K562 (cell line): Measurements from ENCODE around the gene CRLF1. TPM values are rescaled to one million over a fixed set of nuclear protein-coding genes. Genes with fewer than 3 reads are reported as not detected.

Experiments used
- ATAC-seq: fragments of 200-7000 bp; cut with Tn5 transposase; 3 replicates; pipeline ENCODE4 v1.9.1; 2020; ENCODE audit warnings: moderate library complexity
- BruUV-seq: library from RNA; stranded (reverse); fragments of 400-500 nt; replicated peaks from 2 replicates; lab custom pipeline; 2021; lab: Mats Ljungman, UMichigan
- CTCF ChIA-PET: fragments of 300-600 bp; formaldehyde crosslinking; extraction: SDS; loops from one replicate; lab custom pipeline; 2021; ENCODE audit warnings: low intra/inter-chr PET ratio; lab: Yijun Ruan, JAX
- POLR2A ChIA-PET: fragments of 300-600, 350-650 bp; sonication (Branson Sonifier 250); formaldehyde crosslinking; extraction: SDS; loops from one replicate; lab custom pipeline; 2021; ENCODE audit warnings: antibody characterized with exemption, inconsistent platforms; lab: Yijun Ruan, JAX
- DNase-seq, 4 experiments: peaks; one replicate each; pipeline versions ENCODE4 v3.0.0 to v3.0.0-alpha.2; 2011 to 2018; ENCODE audit warnings: low spot score in 3 of 4, mixed read lengths in 3 of 4; ENCODE audit errors: extremely low read depth in 1 of 4
- FAIRE-seq: peaks from 2 replicates; lab custom pipeline; 2011; peaks lifted over from hg19 to GRCh38; lab: Jason Lieb, UNC
- H2AFZ ChIP-seq: 2 replicates; pipeline ENCODE4 v1.6.0; 2011; ENCODE audit warnings: low read depth, low read length, control low read depth, inconsistent platforms
- H3K27ac ChIP-seq: fragments of 200-600 bp; 3 replicates; pipeline ENCODE4 v1.8.0; 2011; ENCODE audit warnings: low read depth, mild to moderate bottlenecking, control low read depth, inconsistent platforms, low read length, moderate library complexity, mixed read lengths; ENCODE audit errors: extremely low read depth
- H3K27me3 ChIP-seq, 2 experiments: fragments of 300-600 bp in 1 of 2; 2 replicates in 1 of 2; 3 replicates in 1 of 2; pipeline versions ENCODE4 v1.6.0 to v1.8.0; 2011; ENCODE audit warnings: inconsistent platforms in 2 of 2, low read length in 2 of 2, mild to moderate bottlenecking in 1 of 2, mixed read lengths in 1 of 2, moderate library complexity in 1 of 2; ENCODE audit not compliant: control insufficient read depth in 2 of 2, insufficient read depth in 2 of 2
- H3K36me3 ChIP-seq: fragments of 300-600 bp; 3 replicates; pipeline ENCODE4 v1.8.0; 2011; ENCODE audit warnings: mild to moderate bottlenecking, low read length, inconsistent platforms; ENCODE audit not compliant: control insufficient read depth, insufficient read depth
- H3K4me1 ChIP-seq, 2 experiments: fragments of 200-600 bp in 1 of 2; replicated peaks in 1 of 2; 2 replicates in 1 of 2; 3 replicates in 1 of 2; pipeline versions ENCODE4 v1.5.1 to v1.8.0; 2011; ENCODE audit warnings: inconsistent platforms in 2 of 2, low read length in 2 of 2, mild to moderate bottlenecking in 1 of 2, mixed read lengths in 1 of 2, moderate library complexity in 1 of 2; ENCODE audit not compliant: control insufficient read depth in 2 of 2, insufficient read depth in 2 of 2
- H3K4me2 ChIP-seq: 2 replicates; pipeline ENCODE4 v1.6.1; 2011; ENCODE audit warnings: low read length, control low read depth, inconsistent platforms, mixed read lengths; ENCODE audit not compliant: insufficient read depth
- H3K4me3 ChIP-seq: fragments of 200-600 bp; sonication (generic), shearing (Covaris generic); 2 replicates; pipeline ENCODE4 v1.5.1; 2016; ENCODE audit warnings: control low read depth, inconsistent platforms
- H3K79me2 ChIP-seq: fragments of 200-600 bp; 3 replicates; pipeline ENCODE4 v1.8.0; 2011; ENCODE audit warnings: low read length, inconsistent platforms; ENCODE audit not compliant: control insufficient read depth, insufficient read depth
- H3K9ac ChIP-seq, 2 experiments: 2 replicates each; pipeline versions ENCODE4 v1.6.0 to v1.6.1; 2011; ENCODE audit warnings: low read depth in 2 of 2, low read length in 2 of 2, control low read depth in 1 of 2, inconsistent platforms in 1 of 2, mild to moderate bottlenecking in 1 of 2, mixed read lengths in 1 of 2; ENCODE audit not compliant: insufficient read depth in 1 of 2
- H3K9me1 ChIP-seq: one replicate; pipeline ENCODE4 v1.6.0; 2011; ENCODE audit warnings: inconsistent platforms, mild to moderate bottlenecking, low read length, moderate library complexity; ENCODE audit not compliant: control insufficient read depth, insufficient read depth
- H3K9me3 ChIP-seq: replicated peaks from 2 replicates; pipeline ENCODE4 v1.5.1; 2011; ENCODE audit warnings: low read depth, low read length, inconsistent platforms; ENCODE audit not compliant: control insufficient read depth, insufficient read depth
- H4K20me1 ChIP-seq: replicated peaks from 2 replicates; pipeline ENCODE4 v1.6.1; 2011; ENCODE audit warnings: low read length, inconsistent platforms, mixed read lengths; ENCODE audit not compliant: control insufficient read depth, insufficient read depth
- CREB3L1 ChIP-seq: fragments of 450-650 bp; IDR thresholded peaks from 2 replicates; pipeline ENCODE4 v1.6.1; 2014; ENCODE audit warnings: low read depth, mild to moderate bottlenecking, moderate library complexity, borderline replicate concordance
- CSDE1 ChIP-seq, 2 experiments: fragments of 450-650 bp; IDR thresholded peaks; 2 replicates each; pipeline ENCODE4 v1.6.1; 2016; ENCODE audit warnings: mild to moderate bottlenecking in 1 of 2
- EGR1 ChIP-seq: fragments of 450-650 bp; conservative IDR thresholded peaks from 2 replicates; pipeline ENCODE4 v1.6.1; 2017; ENCODE audit warnings: mild to moderate bottlenecking
- EP300 ChIP-seq: IDR thresholded peaks from 2 replicates; pipeline ENCODE4 v1.6.1; 2012; ENCODE audit warnings: low read length, improper control_type of control experiment
- ESRRB ChIP-seq: fragments of 250-450 bp; sonication (Bioruptor Pico); IDR thresholded peaks from 2 replicates; pipeline ENCODE4 v1.5.0; 2020; ENCODE audit warnings: mild to moderate bottlenecking, moderate library complexity, borderline replicate concordance
- FOXA3 ChIP-seq, 2 experiments: fragments of 450-650 bp in 1 of 2; sonication (generic) in 1 of 2; formaldehyde crosslinking; IDR thresholded peaks in 1 of 2; conservative IDR thresholded peaks in 1 of 2; 2 replicates each; pipeline versions ENCODE4 v1.4.0 to v1.8.0; 2020 to 2022; ENCODE audit warnings: mild to moderate bottlenecking in 2 of 2, missing genetic modification reagents in 1 of 2
- GATAD2A ChIP-seq: fragments of 450-650 bp; IDR thresholded peaks from 2 replicates; pipeline ENCODE4 v1.6.1; 2017
- HLTF ChIP-seq: fragments of 450-650 bp; IDR thresholded peaks from 2 replicates; pipeline ENCODE4 v1.6.1; 2016
- ILF3 ChIP-seq: fragments of 450-650 bp; IDR thresholded peaks from 2 replicates; pipeline ENCODE4 v1.6.1; 2018; ENCODE audit warnings: antibody characterized with exemption, mild to moderate bottlenecking, moderate library complexity, borderline replicate concordance
- MYNN ChIP-seq, 2 experiments: sonication (generic); formaldehyde crosslinking in 1 of 2; IDR thresholded peaks; 2 replicates each; pipeline versions ENCODE4 v1.5.0 to v1.6.1; 2016 to 2020; ENCODE audit warnings: antibody characterized with exemption in 1 of 2, missing genetic modification reagents in 1 of 2
- NR3C1 ChIP-seq: sonication (generic); formaldehyde crosslinking; IDR thresholded peaks from 2 replicates; pipeline ENCODE4 v1.8.1; 2022; ENCODE audit warnings: missing genetic modification reagents
- RBM15 ChIP-seq: fragments of 200-400 bp; formaldehyde crosslinking; IDR thresholded peaks from 2 replicates; pipeline ENCODE4 v1.6.1; 2018; ENCODE audit warnings: mild to moderate bottlenecking, low read length, moderate library complexity; ENCODE audit not compliant: insufficient read depth
- SRF ChIP-seq, 2 experiments: fragments of 250-450, 450-650 bp in 1 of 2; sonication (Bioruptor Pico) in 1 of 2; sonication (generic) in 1 of 2; formaldehyde crosslinking; IDR thresholded peaks; 2 replicates each; pipeline versions ENCODE4 v1.5.0 to v1.5.1; 2020 to 2022; ENCODE audit warnings: mild to moderate bottlenecking in 1 of 2, missing genetic modification reagents in 1 of 2
- ZFP30 ChIP-seq: fragments of 250-450 bp; sonication (Bioruptor Pico); IDR thresholded peaks from 2 replicates; pipeline ENCODE4 v1.8.0; 2022; ENCODE audit warnings: moderate library complexity, mild to moderate bottlenecking, inconsistent platforms, borderline replicate concordance
- ZNF239 ChIP-seq: fragments of 250-450 bp; sonication (Bioruptor Pico); IDR thresholded peaks from 2 replicates; pipeline ENCODE4 v1.4.0; 2020; ENCODE audit warnings: mild to moderate bottlenecking
- ZNF76 ChIP-seq: fragments of 250-450 bp; sonication (Bioruptor Pico); IDR thresholded peaks from 2 replicates; pipeline ENCODE4 v1.4.0; 2020; ENCODE audit warnings: mild to moderate bottlenecking, moderate library complexity, borderline replicate concordance
- WGBS: fragments of 100-300 bp; shearing (Covaris generic); methylation state at CpG from one replicate; pipeline ENCODE4 v1.1.6; 2016; ENCODE audit warnings: low coverage, mixed read lengths; ENCODE audit not compliant: insufficient coverage; ENCODE audit errors: missing lambda C conversion rate; 5-methylcytosine and 5-hydroxymethylcytosine counted together
- in situ Hi-C: fragments of 300-500 bp; cut with MboI; formaldehyde crosslinking; loops from 4 replicates; pipeline ENCODE4 v1.15.0; 2018; ENCODE audit warnings: inconsistent platforms, mixed read lengths
- intact Hi-C: fragments of 100-400 bp; cut with micrococcal nuclease; formaldehyde crosslinking; loops from 2 replicates; pipeline ENCODE4 v1.14.2; 2022
- polyA plus RNA-seq, 8 experiments: library from polyadenylated mRNA; depleted of rRNA in 4 of 8; stranded (reverse) in 5 of 8; unstranded in 3 of 8; fragments of >200 nt; fragmentation: Nextera tagmentation in 2 of 8; fragmentation: Illumina TruSeq in 1 of 8; extraction: Ambion mirVana in 2 of 8; extraction: Trizol in 1 of 8; gene quantifications; 2 replicates each; pipeline versions ENCODE4 v1.2.1 to v1.2.3, GENCODE V29; 2011 to 2014; ENCODE audit warnings: inconsistent platforms in 1 of 8, missing spikeins in 1 of 8
- total RNA-seq, 7 experiments: library from RNA; depleted of rRNA in 6 of 7; stranded (reverse); fragments of >200 nt in 6 of 7; fragmentation: Illumina TruSeq in 2 of 7; extraction: Trizol in 2 of 7; gene quantifications; 2 replicates each; pipeline versions ENCODE4 v1.2.1 to v1.2.3, GENCODE V29; 2011 to 2021; ENCODE audit warnings: low replicate concordance in 1 of 7
- TF ChIP-seq, protein P1 (sequence below): fragments of 450-650 bp; IDR thresholded peaks from 2 replicates; pipeline ENCODE4 v1.6.1; 2017; ENCODE audit warnings: mild to moderate bottlenecking, moderate library complexity
- TF ChIP-seq, protein P2 (sequence below): fragments of 450-650 bp; formaldehyde crosslinking; IDR thresholded peaks from 2 replicates; pipeline ENCODE4 v1.4.0; 2020; ENCODE audit warnings: mild to moderate bottlenecking, moderate library complexity

Gene CRLF1
- total and polyA plus RNA-seq, 9 of the 15 experiments (the other 6 are each of a cell fraction or from before 2014, with no cell fraction given), result 0.85 to 3.6 (median 1.7) TPM

- Histone ChIP-seq H3K27me3 (peaks cover 24 to 51% of the 10 kb centered on the region in 2 experiments; a peak in 4 of 5 replicates), H3K4me2 (no peak overlapping the region), H3K4me3 (no peak overlapping the region), H3K4me1 (peaks cover 0 to 3% of the 10 kb centered on the region in 2 experiments; a peak in 2 of 5 replicates), H3K9ac (0 out of 4 replicates have a peak overlapping the region, but pooled peaks of 1 of the 2 experiments have one; percentile 28), H3K27ac (no peak overlapping the region), H3K36me3 (no peaks in the 10 kb centered on the region), H4K20me1 (no peaks in the 10 kb centered on the region), H2AFZ (no peak overlapping the region), H3K9me1 (no peaks in the 10 kb centered on the region), H3K9me3 (no peaks in the 10 kb centered on the region), H3K79me2 (no peaks in the 10 kb centered on the region)
- no peak for ATAC-seq
- intact Hi-C loops (no loop called here), in situ Hi-C loops (no loop called here)
- ChIA-PET CTCF (no interaction called here), POLR2A (no interaction called here)
- BruUV-seq, result no TSS peak
- FAIRE-seq, result no peak
- WGBS, result 27% methylated on average over 15 of the region's 15 CpGs
- no peak for DNase-seq
- TF ChIP-seq, protein P1, sequence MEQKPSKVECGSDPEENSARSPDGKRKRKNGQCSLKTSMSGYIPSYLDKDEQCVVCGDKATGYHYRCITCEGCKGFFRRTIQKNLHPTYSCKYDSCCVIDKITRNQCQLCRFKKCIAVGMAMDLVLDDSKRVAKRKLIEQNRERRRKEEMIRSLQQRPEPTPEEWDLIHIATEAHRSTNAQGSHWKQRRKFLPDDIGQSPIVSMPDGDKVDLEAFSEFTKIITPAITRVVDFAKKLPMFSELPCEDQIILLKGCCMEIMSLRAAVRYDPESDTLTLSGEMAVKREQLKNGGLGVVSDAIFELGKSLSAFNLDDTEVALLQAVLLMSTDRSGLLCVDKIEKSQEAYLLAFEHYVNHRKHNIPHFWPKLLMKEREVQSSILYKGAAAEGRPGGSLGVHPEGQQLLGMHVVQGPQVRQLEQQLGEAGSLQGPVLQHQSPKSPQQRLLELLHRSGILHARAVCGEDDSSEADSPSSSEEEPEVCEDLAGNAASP, result no peak
- TF ChIP-seq CSDE1 (IDR thresholded peaks at IDR 0.05), result no peak
- no peak for TF ChIP-seq ESRRB (CRISPR knock-in tag)
- peak; percentile 66; the same call in 1 of the 2 replicates for TF ChIP-seq MYNN (IDR thresholded peaks at IDR 0.05)
- TF ChIP-seq MYNN (CRISPR knock-in tag; IDR thresholded peaks at IDR 0.05), result no peak
- TF ChIP-seq RBM15, result no peak
- TF ChIP-seq SRF (CRISPR knock-in tag; IDR thresholded peaks at IDR 0.05), result no peak
- TF ChIP-seq ZNF76, result no peak
- TF ChIP-seq FOXA3 (CRISPR knock-in tag; conservative IDR thresholded peaks at IDR 0.05 in 1 of 2, IDR thresholded peaks at IDR 0.05 in 1 of 2), result no peak
- no peak for TF ChIP-seq ZNF239
- TF ChIP-seq ZFP30, result no peak
- peak; percentile 41; the same call in 1 of the 2 replicates for TF ChIP-seq EP300
- TF ChIP-seq EGR1, result 0 out of 2 replicates have a peak, but pooled peaks have one; percentile 7
- TF ChIP-seq GATAD2A, result no peak
- TF ChIP-seq, protein P2, sequence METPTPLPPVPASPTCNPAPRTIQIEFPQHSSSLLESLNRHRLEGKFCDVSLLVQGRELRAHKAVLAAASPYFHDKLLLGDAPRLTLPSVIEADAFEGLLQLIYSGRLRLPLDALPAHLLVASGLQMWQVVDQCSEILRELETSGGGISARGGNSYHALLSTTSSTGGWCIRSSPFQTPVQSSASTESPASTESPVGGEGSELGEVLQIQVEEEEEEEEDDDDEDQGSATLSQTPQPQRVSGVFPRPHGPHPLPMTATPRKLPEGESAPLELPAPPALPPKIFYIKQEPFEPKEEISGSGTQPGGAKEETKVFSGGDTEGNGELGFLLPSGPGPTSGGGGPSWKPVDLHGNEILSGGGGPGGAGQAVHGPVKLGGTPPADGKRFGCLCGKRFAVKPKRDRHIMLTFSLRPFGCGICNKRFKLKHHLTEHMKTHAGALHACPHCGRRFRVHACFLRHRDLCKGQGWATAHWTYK, result no peak
- TF ChIP-seq HLTF, result no peak
- TF ChIP-seq ILF3, result no peak
- no peak for TF ChIP-seq NR3C1 (CRISPR knock-in tag)
- peak; percentile 33; the same call in 1 of the 2 replicates for TF ChIP-seq CREB3L1
Measured at GRCh38 chr19:18629166-18630088, 22.8 kb upstream of the CRLF1 start.
